Adrenal gland (tissue), 12 donors: ENCODE data around the gene COG7. TPM values are rescaled to one million over a fixed set of nuclear protein-coding genes. Genes with fewer than 3 reads are reported as not detected.

Experiments used
- DNase-seq, 7 donors: peaks; one replicate each; pipeline ENCODE4 v3.0.0-alpha.2; 2019 to 2020
- H3K27ac ChIP-seq, 5 donors: fragments of 200-600 bp; sonication (generic) in 4 of 5; 1 replicate in 3 of 5; 2 replicates in 2 of 5; pipeline versions ENCODE4 v1.5.1 to v1.8.0; 2016 to 2020; ENCODE audit warnings: mild to moderate bottlenecking in 1 of 5
- H3K27me3 ChIP-seq: fragments of 200-600 bp; 2 replicates; pipeline ENCODE4 v1.8.0; 2021
- H3K36me3 ChIP-seq, 2 donors: fragments of 200-600 bp; replicated peaks in 1 of 2; 1 replicate in 1 of 2; 2 replicates in 1 of 2; pipeline versions ENCODE4 v1.5.1 to v1.8.0; 2018 to 2022
- H3K4me1 ChIP-seq, 2 donors: fragments of 200-600 bp; replicated peaks in 1 of 2; 1 replicate in 1 of 2; 2 replicates in 1 of 2; pipeline versions ENCODE4 v1.5.1 to v1.8.0; 2018 to 2021
- H3K4me3 ChIP-seq, 4 donors: fragments of 200-600 bp; sonication (generic) in 3 of 4; one replicate each; pipeline ENCODE4 v1.5.1; 2016 to 2018
- H3K9me3 ChIP-seq, 3 donors: fragments of 200-600 bp; sonication (generic) in 1 of 3; replicated peaks in 1 of 3; 1 replicate in 2 of 3; 2 replicates in 1 of 3; pipeline versions ENCODE4 v1.5.1 to v1.8.0; 2016 to 2021
- POLR2A ChIP-seq, 2 donors: fragments of 450-650 bp; IDR thresholded peaks; one replicate each; pipeline ENCODE4 v1.6.1; 2017; ENCODE audit warnings: antibody characterized with exemption in 2 of 2, mild to moderate bottlenecking in 2 of 2, moderate library complexity in 1 of 2
- WGBS, 4 donors: extraction: QIAGEN DNeasy Blood & Tissue Kit in 2 of 4; methylation state at CpG; one replicate each; pipeline versions ENCODE4 v1.1.5 to v1.1.7; 2013 to 2017; 5-methylcytosine and 5-hydroxymethylcytosine counted together
- intact Hi-C, 2 donors: fragments of 100-400 bp; cut with DNase I; formaldehyde crosslinking; loops; one replicate each; pipeline versions ENCODE4 v1.14.1 to v1.15.0; 2022 to 2023
- polyA plus RNA-seq, 3 donors: library from polyadenylated mRNA; stranded (reverse); fragments of 200-250 nt in 2 of 3; fragments of 350-450 nt in 1 of 3; fragmentation: Illumina TruSeq in 1 of 3; extraction: RNeasy Lipid Tissue Mini Kit (QIAGEN cat#74804) in 1 of 3; gene quantifications; one replicate each; pipeline ENCODE4 v1.2.3, GENCODE V29; 2013 to 2014
- total RNA-seq, 9 donors: library from RNA; depleted of rRNA in 4 of 9; stranded (reverse); fragments of >200 nt in 4 of 9; fragments of 120-200 nt in 1 of 9; fragmentation: NEBNext Ultra II Directional in 1 of 9; extraction: Animal tissue kit (Norgen Biotek cat#: 25700) in 1 of 9; gene quantifications; one replicate each; pipeline versions ENCODE4 v1.1.0 to v1.2.4, GENCODE V29; 2013 to 2023
- TF ChIP-seq, protein P1 (sequence below), 6 experiments: fragments of 450-650 bp in 4 of 6; fragments of 200-600 bp in 2 of 6; sonication (generic) in 1 of 6; IDR thresholded peaks; 1 replicate in 5 of 6; 2 replicates in 1 of 6; pipeline versions ENCODE4 v1.5.1 to v1.8.0; 2016 to 2021; ENCODE audit warnings: antibody characterized with exemption in 6 of 6, mild to moderate bottlenecking in 2 of 6, moderate library complexity in 1 of 6
- donor health status: healthy with polysubstance abuse.
- donor health status: Bipolar disorder and iron deficiency.
- donor health status: DM: yes; HTN: yes; CAD: no.
- donor health status: DM: no; HTN: no; CAD: no.
- donor health status: DM: no; HTN: no; CAD: no.
- donor health status: DM: yes; HTN: yes; CAD: no.

Gene COG7
- total and polyA plus RNA-seq, 12 donors, result 10.7 to 50.1 (median 21.4) TPM

DNA sequence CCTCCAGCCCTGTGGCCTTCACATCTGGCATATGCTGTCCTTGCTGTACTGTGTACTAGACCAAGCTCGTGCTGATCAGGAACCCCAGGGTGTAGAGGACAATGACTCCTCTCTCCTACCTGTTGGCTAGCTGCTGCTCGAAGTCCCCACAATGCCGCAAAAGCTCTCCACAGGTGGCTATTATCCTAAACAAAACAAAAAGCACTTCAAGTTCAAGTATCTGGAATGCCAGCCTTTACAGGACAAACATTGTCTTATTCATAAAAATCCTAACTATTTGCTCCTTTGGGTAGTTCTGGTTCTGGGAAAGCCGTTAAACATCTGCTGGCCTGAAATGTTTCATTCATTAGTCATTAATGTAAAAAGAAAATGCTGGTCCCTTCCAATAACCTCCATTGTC is 42.8 kb downstream of the COG7 start:
- H3K27me3 ChIP-seq, result no peaks in the 10 kb centered on the region
- H3K4me3 ChIP-seq, result no peak overlapping the region
- no peak for TF ChIP-seq POLR2A (IDR thresholded peaks at IDR 0.05)
- TF ChIP-seq, protein P1, sequence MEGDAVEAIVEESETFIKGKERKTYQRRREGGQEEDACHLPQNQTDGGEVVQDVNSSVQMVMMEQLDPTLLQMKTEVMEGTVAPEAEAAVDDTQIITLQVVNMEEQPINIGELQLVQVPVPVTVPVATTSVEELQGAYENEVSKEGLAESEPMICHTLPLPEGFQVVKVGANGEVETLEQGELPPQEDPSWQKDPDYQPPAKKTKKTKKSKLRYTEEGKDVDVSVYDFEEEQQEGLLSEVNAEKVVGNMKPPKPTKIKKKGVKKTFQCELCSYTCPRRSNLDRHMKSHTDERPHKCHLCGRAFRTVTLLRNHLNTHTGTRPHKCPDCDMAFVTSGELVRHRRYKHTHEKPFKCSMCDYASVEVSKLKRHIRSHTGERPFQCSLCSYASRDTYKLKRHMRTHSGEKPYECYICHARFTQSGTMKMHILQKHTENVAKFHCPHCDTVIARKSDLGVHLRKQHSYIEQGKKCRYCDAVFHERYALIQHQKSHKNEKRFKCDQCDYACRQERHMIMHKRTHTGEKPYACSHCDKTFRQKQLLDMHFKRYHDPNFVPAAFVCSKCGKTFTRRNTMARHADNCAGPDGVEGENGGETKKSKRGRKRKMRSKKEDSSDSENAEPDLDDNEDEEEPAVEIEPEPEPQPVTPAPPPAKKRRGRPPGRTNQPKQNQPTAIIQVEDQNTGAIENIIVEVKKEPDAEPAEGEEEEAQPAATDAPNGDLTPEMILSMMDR (IDR thresholded peaks at IDR 0.05), result no peak
- WGBS, 4 donors, result 79 to 92% (median 90%) methylated on average over 4 of the region's 4 CpGs
- no peak overlapping the region for H3K27ac ChIP-seq
- no peak for DNase-seq
- no peaks in the 10 kb centered on the region for H3K9me3 ChIP-seq
- H3K4me1 ChIP-seq, result no peaks in the 10 kb centered on the region
- intact Hi-C loops, result no loop called here
- H3K36me3 ChIP-seq, result peaks cover 0 to 55% of the 10 kb centered on the region in 2 donors

DNA sequence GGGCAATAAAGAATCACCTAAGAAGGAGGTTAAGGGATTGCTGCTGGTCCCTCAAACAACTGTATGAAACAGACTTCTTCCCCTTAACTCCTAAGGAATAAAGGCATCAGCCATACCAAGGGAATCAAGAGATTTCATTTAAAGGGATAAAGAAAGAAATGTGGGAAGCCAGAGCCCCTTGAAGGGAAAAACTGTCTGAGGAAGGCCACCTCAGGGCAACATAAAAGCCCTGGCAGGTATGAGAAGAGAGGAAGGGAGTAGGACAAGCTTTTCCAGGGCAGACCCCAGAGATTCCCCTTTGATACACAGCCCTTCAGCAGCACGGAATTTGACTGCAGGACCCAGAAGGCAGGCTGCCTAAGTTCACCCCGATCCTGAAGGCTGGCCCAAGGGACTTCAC is 43.5 kb downstream of the COG7 start:
- DNase-seq, result no peak
- Histone ChIP-seq H3K4me3 (no peak overlapping the region), H3K27me3 (no peaks in the 10 kb centered on the region), H3K4me1 (no peaks in the 10 kb centered on the region), H3K9me3 (no peaks in the 10 kb centered on the region), H3K27ac (no peak overlapping the region), H3K36me3 (peaks cover 0 to 58% of the 10 kb centered on the region in 2 donors)
- TF ChIP-seq, protein P1 (IDR thresholded peaks at IDR 0.05), result no peak
- TF ChIP-seq POLR2A (IDR thresholded peaks at IDR 0.05), result no peak
- 79 to 95% (median 87%) methylated on average over 2 of the region's 2 CpGs for WGBS, 4 donors
- intact Hi-C loops, result no loop called here

DNA sequence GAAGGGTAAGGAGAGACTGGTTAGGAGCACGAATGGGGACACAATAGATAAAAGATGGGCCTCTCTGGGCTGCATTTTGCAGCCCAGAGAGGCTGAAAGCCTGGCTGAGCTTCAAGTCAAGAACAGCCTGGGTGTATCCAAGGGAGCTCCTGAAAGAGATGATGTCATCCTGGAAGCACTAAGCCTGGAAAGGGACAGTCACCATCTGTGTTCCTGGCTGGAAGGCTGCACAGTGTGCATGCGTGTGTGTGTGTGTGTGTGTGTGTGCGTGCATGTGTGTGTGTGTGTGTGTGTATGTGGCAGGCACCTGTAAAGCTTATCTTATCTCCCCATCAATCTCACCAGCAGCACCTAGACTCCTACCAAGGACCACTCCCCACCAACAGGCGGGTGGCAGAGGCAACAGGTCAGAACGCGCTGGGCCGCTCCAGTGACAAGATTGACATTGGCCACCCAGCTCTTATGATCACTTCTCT is 44.1 kb downstream of the COG7 start:
- no peaks in the 10 kb centered on the region for H3K4me1 ChIP-seq
- no peak overlapping the region for H3K4me3 ChIP-seq
- peak in 4 of 7 donors; percentile 12 to 72 (median 20) for DNase-seq
- no peak for TF ChIP-seq POLR2A (IDR thresholded peaks at IDR 0.05)
- TF ChIP-seq, protein P1 (IDR thresholded peaks at IDR 0.05), result no peak
- H3K36me3 ChIP-seq, result peaks cover 0 to 58% of the 10 kb centered on the region in 2 donors
- H3K9me3 ChIP-seq, result no peaks in the 10 kb centered on the region
- H3K27me3 ChIP-seq, result no peaks in the 10 kb centered on the region
- 86 to 91% (median 88%) methylated on average over 4 to 7 of the region's 7 CpGs for WGBS, 4 donors
- peak overlapping the region in 1 of 5 donors; percentile 7 for H3K27ac ChIP-seq
- intact Hi-C loops, result no loop called here

DNA sequence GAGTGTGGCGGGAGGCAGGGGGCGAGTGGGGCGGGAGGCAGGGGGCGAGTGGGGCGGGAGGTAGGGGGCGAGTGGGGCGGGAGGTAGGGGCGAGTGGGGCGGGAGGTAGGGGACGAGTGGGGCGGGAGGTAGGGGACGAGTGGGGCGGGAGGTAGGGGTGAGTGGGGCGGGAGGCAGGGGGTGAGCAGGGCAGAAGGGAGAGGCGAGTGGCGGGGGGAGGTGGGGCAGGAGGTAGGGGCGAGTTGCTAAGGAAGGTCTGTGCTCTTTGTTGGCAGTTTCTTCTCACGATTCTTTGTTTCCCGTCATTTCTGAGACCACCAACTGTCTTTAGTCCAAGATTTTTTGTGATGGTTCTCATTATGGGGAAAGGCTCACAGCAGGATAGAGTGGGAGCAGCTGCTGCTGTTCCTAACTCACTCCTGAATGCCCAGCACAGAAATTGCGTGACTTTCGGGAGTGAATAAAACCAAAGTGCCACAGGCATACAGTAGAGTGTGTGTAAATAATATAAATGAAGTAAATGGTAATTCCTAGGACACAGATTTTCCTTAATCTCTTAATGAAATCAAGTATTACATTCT is 44.7 kb downstream of the COG7 start:
- 90 to 97% (median 92%) methylated on average over 8 to 20 of the region's 21 CpGs for WGBS, 4 donors
- Histone ChIP-seq H3K4me3 (no peak overlapping the region), H3K9me3 (no peaks in the 10 kb centered on the region), H3K27me3 (no peaks in the 10 kb centered on the region), H3K4me1 (no peaks in the 10 kb centered on the region), H3K36me3 (peaks cover 0 to 58% of the 10 kb centered on the region in 2 donors), H3K27ac (peak overlapping the region in 1 of 5 donors; percentile 7)
- intact Hi-C loops, result no loop called here
- no peak for DNase-seq
- TF ChIP-seq, protein P1 (IDR thresholded peaks at IDR 0.05), result no peak
- no peak for TF ChIP-seq POLR2A (IDR thresholded peaks at IDR 0.05)
